WTC11 (cell line): Measurements from ENCODE around the gene NMRAL1.

Experiments used
- CTCF ChIP-seq: fragments of 200-600 bp; IDR thresholded peaks from 2 replicates; pipeline ENCODE4 v1.8.0; 2022; ENCODE audit warnings: antibody characterized with exemption
- FOXP1 ChIP-seq: sonication (generic); formaldehyde crosslinking; IDR thresholded peaks from 2 replicates; pipeline ENCODE4 v1.8.0; 2022; ENCODE audit warnings: missing genetic modification reagents, mild to moderate bottlenecking, moderate library complexity, borderline replicate concordance
- PRDM15 ChIP-seq: sonication (generic); formaldehyde crosslinking; IDR thresholded peaks from 2 replicates; pipeline ENCODE4 v1.8.0; 2022; ENCODE audit warnings: missing genetic modification reagents
- USF2 ChIP-seq: sonication (generic); formaldehyde crosslinking; IDR thresholded peaks from 2 replicates; pipeline ENCODE4 v1.8.1; 2023; ENCODE audit warnings: mild to moderate bottlenecking, missing genetic modification reagents, moderate library complexity
- ZBTB21 ChIP-seq: sonication (generic); formaldehyde crosslinking; IDR thresholded peaks from 2 replicates; pipeline ENCODE4 v1.8.1; 2023; ENCODE audit warnings: mild to moderate bottlenecking, missing genetic modification reagents, borderline replicate concordance

GRCh38 chr16:4412159-4412558, 62.3 kb downstream of the NMRAL1 start:
- TF ChIP-seq PRDM15 (no peak), ZBTB21 (CRISPR knock-in tag) (no peak), CTCF (no peak), USF2 (CRISPR knock-in tag) (no peak), FOXP1 (CRISPR knock-in tag) (no peak)
